Activated naive CD4-positive, alpha-beta T cell treated with anti-CD3 and anti-CD28 coated beads, Interleukin-2, amount 10 ng/mL, durations not matched to agents 7 days and 5 days (primary cell): ENCODE measurements around the gene B3GALT6.

Experiments
- CTCF ChIA-PET: fragments of 350-600 bp; sonication (Branson Sonifier 250); formaldehyde crosslinking; loops from one replicate; lab custom pipeline; 2021; ENCODE audit warnings: antibody characterized with exemption; lab: Charles Lee
- DNase-seq: peaks from one replicate; pipeline ENCODE4 v3.0.0-alpha.2; 2020
- H3K27ac Mint-ChIP-seq: one replicate; pipeline ENCODE4 v1.8.0; 2021; ENCODE audit warnings: mild to moderate bottlenecking, moderate library complexity, mixed read lengths
- H3K27me3 Mint-ChIP-seq: one replicate; pipeline ENCODE4 v1.8.0; 2021; ENCODE audit warnings: mild to moderate bottlenecking, mixed read lengths
- H3K36me3 Mint-ChIP-seq: one replicate; pipeline ENCODE4 v1.8.0; 2021; ENCODE audit warnings: mixed read lengths
- H3K4me1 Mint-ChIP-seq: one replicate; pipeline ENCODE4 v1.8.0; 2021; ENCODE audit warnings: mixed read lengths
- H3K4me3 Mint-ChIP-seq: one replicate; pipeline ENCODE4 v1.8.0; 2021; ENCODE audit warnings: mild to moderate bottlenecking, moderate library complexity, mixed read lengths
- H3K9me3 Mint-ChIP-seq: one replicate; pipeline ENCODE4 v1.8.0; 2021; ENCODE audit warnings: mixed read lengths

Gene B3GALT6

GRCh38 chr1:1206376-1206965, 25.6 kb upstream of the B3GALT6 start, which contains the start of gene TNFRSF18:
Gene TNFRSF18, minus strand, starts transcription at chr1:1206592. Its CDS starts 21 bp downstream, at chr1:1206571.
- no peaks in the 10 kb centered on the region for H3K36me3 Mint-ChIP-seq
- H3K9me3 Mint-ChIP-seq: no peaks in the 10 kb centered on the region
- peaks cover 76% of the 10 kb centered on the region for H3K27me3 Mint-ChIP-seq
- H3K4me3 Mint-ChIP-seq: peak within 1 kb of the TSS; percentile 12
- peaks cover 21% of the 10 kb centered on the region for H3K4me1 Mint-ChIP-seq
- H3K27ac Mint-ChIP-seq: no peak within 1 kb of the TSS
- peak; percentile 51 for DNase-seq
- CTCF ChIA-PET: interaction anchor here (1.3 kb wide), 1 partner anchor 84 kb away, joined by 4 read pairs; no protein-coding TSS in a partner anchor

- Mint-ChIP-seq H3K36me3 (no peaks in the 10 kb centered on the region), H3K4me3 (peak overlapping the region; percentile 12), H3K27ac (no peak overlapping the region), H3K4me1 (peaks cover 21% of the 10 kb centered on the region), H3K9me3 (no peaks in the 10 kb centered on the region), H3K27me3 (peaks cover 76% of the 10 kb centered on the region)
- CTCF ChIA-PET: interaction anchor here (1.3 kb wide), 1 partner anchor 85 kb away, joined by 4 read pairs; no protein-coding TSS in a partner anchor
- peak; percentile 19 for DNase-seq
These were observed 25.0 kb upstream of the B3GALT6 start for GRCh38 chr1:1206966-1207531.

- CTCF ChIA-PET: interaction anchor here (1.3 kb wide), 1 partner anchor 85 kb away, joined by 4 read pairs; no protein-coding TSS in a partner anchor
- Mint-ChIP-seq H3K36me3 (no peaks in the 10 kb centered on the region), H3K9me3 (no peaks in the 10 kb centered on the region), H3K27ac (peak overlapping the region; percentile 69), H3K4me1 (peaks cover 22% of the 10 kb centered on the region), H3K4me3 (no peak overlapping the region), H3K27me3 (peaks cover 76% of the 10 kb centered on the region)
- no peak for DNase-seq
These were observed 24.5 kb upstream of the B3GALT6 start for GRCh38 chr1:1207571-1207892.

- no peaks in the 10 kb centered on the region for H3K9me3 Mint-ChIP-seq
- H3K4me1 Mint-ChIP-seq: peaks cover 26% of the 10 kb centered on the region
- H3K4me3 Mint-ChIP-seq: no peak overlapping the region
- H3K27ac Mint-ChIP-seq: peak overlapping the region; percentile 45
- CTCF ChIA-PET: no interaction called here
- H3K36me3 Mint-ChIP-seq: no peaks in the 10 kb centered on the region
- peak; percentile 42 for DNase-seq
- H3K27me3 Mint-ChIP-seq: peaks cover 71% of the 10 kb centered on the region
These were observed 23.2 kb upstream of the B3GALT6 start for GRCh38 chr1:1208713-1209433.

GRCh38 chr1:1210726-1211540, 21.1 kb upstream of the B3GALT6 start:
- H3K27ac Mint-ChIP-seq: no peak overlapping the region
- CTCF ChIA-PET: interaction anchor here (1.2 kb wide), 1 partner anchor 39 kb away, joined by 3 read pairs; no protein-coding TSS in a partner anchor
- H3K9me3 Mint-ChIP-seq: no peaks in the 10 kb centered on the region
- peaks cover 50% of the 10 kb centered on the region for H3K27me3 Mint-ChIP-seq
- H3K4me1 Mint-ChIP-seq: peaks cover 38% of the 10 kb centered on the region
- H3K36me3 Mint-ChIP-seq: no peaks in the 10 kb centered on the region
- no peak overlapping the region for H3K4me3 Mint-ChIP-seq
- peak; percentile 17 for DNase-seq

GRCh38 chr1:1211541-1212441, 20.2 kb upstream of the B3GALT6 start:
- Mint-ChIP-seq H3K27ac (no peak overlapping the region), H3K4me1 (peaks cover 42% of the 10 kb centered on the region), H3K4me3 (no peak overlapping the region), H3K27me3 (peaks cover 41% of the 10 kb centered on the region), H3K36me3 (peaks cover 4% of the 10 kb centered on the region), H3K9me3 (no peaks in the 10 kb centered on the region)
- peak; percentile 18 for DNase-seq
- CTCF ChIA-PET: interaction anchor here (1.4 kb wide), 1 partner anchor 89 kb away, joined by 5 read pairs; no protein-coding TSS in a partner anchor

GRCh38 chr1:1212780-1213344, 19.2 kb upstream of the B3GALT6 start:
- CTCF ChIA-PET: interaction anchor here (1.4 kb wide), 1 partner anchor 90 kb away, joined by 5 read pairs; no protein-coding TSS in a partner anchor
- H3K4me1 Mint-ChIP-seq: peaks cover 42% of the 10 kb centered on the region
- peaks cover 31% of the 10 kb centered on the region for H3K27me3 Mint-ChIP-seq
- H3K27ac Mint-ChIP-seq: no peak overlapping the region
- H3K9me3 Mint-ChIP-seq: no peaks in the 10 kb centered on the region
- peak overlapping the region; percentile 5 for H3K4me3 Mint-ChIP-seq
- DNase-seq: peak; percentile 63
- peaks cover 10% of the 10 kb centered on the region for H3K36me3 Mint-ChIP-seq

GRCh38 chr1:1213345-1214265, 18.4 kb upstream of the B3GALT6 start, which contains the start of gene TNFRSF4:
Gene TNFRSF4, minus strand, starts transcription at chr1:1214153. Its CDS starts 26 bp downstream, at chr1:1214127.
- Mint-ChIP-seq H3K36me3 (peaks cover 13% of the 10 kb centered on the region), H3K9me3 (no peaks in the 10 kb centered on the region), H3K27ac (peak within 1 kb of the TSS; percentile 11), H3K4me3 (peak within 1 kb of the TSS; percentile 5), H3K27me3 (peaks cover 23% of the 10 kb centered on the region), H3K4me1 (peaks cover 36% of the 10 kb centered on the region)
- peak; percentile 33 for DNase-seq
- CTCF ChIA-PET: interaction anchor here (1.4 to 3.5 kb wide), 2 partner anchors 91 kb away, joined by 5 to 14 read pairs; no protein-coding TSS in a partner anchor

GRCh38 chr1:1215080-1215676, 16.9 kb upstream of the B3GALT6 start:
- H3K9me3 Mint-ChIP-seq: no peaks in the 10 kb centered on the region
- H3K27me3 Mint-ChIP-seq: peaks cover 8% of the 10 kb centered on the region
- no peak overlapping the region for H3K4me3 Mint-ChIP-seq
- H3K27ac Mint-ChIP-seq: no peak overlapping the region
- peaks cover 17% of the 10 kb centered on the region for H3K36me3 Mint-ChIP-seq
- peaks cover 29% of the 10 kb centered on the region for H3K4me1 Mint-ChIP-seq
- CTCF ChIA-PET: interaction anchor here (1.4 to 3.5 kb wide), 2 partner anchors 19 to 93 kb away, joined by 3 to 14 read pairs; no protein-coding TSS in a partner anchor
- no peak for DNase-seq

GRCh38 chr1:1215881-1216605, 16.0 kb upstream of the B3GALT6 start:
- H3K4me1 Mint-ChIP-seq: peaks cover 29% of the 10 kb centered on the region
- DNase-seq: no peak
- peaks cover 24% of the 10 kb centered on the region for H3K36me3 Mint-ChIP-seq
- no peak overlapping the region for H3K4me3 Mint-ChIP-seq
- no peaks in the 10 kb centered on the region for H3K9me3 Mint-ChIP-seq
- H3K27me3 Mint-ChIP-seq: no peaks in the 10 kb centered on the region
- CTCF ChIA-PET: interaction anchor here (0.8 to 3.5 kb wide), 3 partner anchors 15 to 94 kb away, joined by 3 to 14 read pairs (median 3); no protein-coding TSS in a partner anchor
- peak overlapping the region; percentile 62 for H3K27ac Mint-ChIP-seq
